GM23338 (cell line): Measurements from ENCODE around the gene TTBK1. TPM values are rescaled to one million over a fixed set of nuclear protein-coding genes. Genes with fewer than 3 reads are reported as not detected.

Experiments
- ATAC-seq: fragments of 200-7000 bp; cut with Tn5 transposase; 3 replicates; pipeline ENCODE4 v1.9.1; 2020
- DNase-seq: peaks from one replicate; pipeline ENCODE4 v3.0.0-alpha.2; 2015; ENCODE audit warnings: low spot score
- H2AFZ ChIP-seq: fragments of 200-600 bp; sonication (generic); 2 replicates; pipeline ENCODE4 v1.8.0; 2016; ENCODE audit warnings: antibody characterized with exemption, mild to moderate bottlenecking, moderate library complexity
- H3F3A ChIP-seq: fragments of 200-600 bp; sonication (generic); replicated peaks from 2 replicates; pipeline ENCODE4 v1.8.0; 2017; ENCODE audit warnings: antibody characterized with exemption, mixed run types, low read depth
- H3K27ac ChIP-seq: fragments of 200-600 bp; sonication (generic); 2 replicates; pipeline ENCODE4 v1.6.1; 2016; ENCODE audit warnings: low read depth
- H3K27me3 ChIP-seq: fragments of 200-600 bp; sonication (generic); 2 replicates; pipeline ENCODE4 v1.8.0; 2016; ENCODE audit warnings: mild to moderate bottlenecking, mixed run types, moderate library complexity; ENCODE audit not compliant: insufficient read depth
- H3K36me3 ChIP-seq: fragments of 200-600 bp; sonication (generic); 2 replicates; pipeline ENCODE4 v1.8.0; 2016; ENCODE audit warnings: mild to moderate bottlenecking; ENCODE audit not compliant: insufficient read depth
- H3K4me1 ChIP-seq: fragments of 200-600 bp; sonication (generic); 2 replicates; pipeline ENCODE4 v1.8.0; 2016; ENCODE audit warnings: mild to moderate bottlenecking, moderate library complexity; ENCODE audit not compliant: insufficient read depth
- H3K4me2 ChIP-seq: fragments of 200-600 bp; sonication (generic); 2 replicates; pipeline ENCODE4 v1.7.1; 2017; ENCODE audit warnings: mixed run types
- H3K4me3 ChIP-seq: fragments of 200-600 bp; sonication (generic); 2 replicates; pipeline ENCODE4 v1.6.1; 2016; ENCODE audit warnings: mixed run types
- H3K79me2 ChIP-seq: fragments of 200-600 bp; sonication (generic); replicated peaks from 2 replicates; pipeline ENCODE4 v1.8.0; 2017; ENCODE audit warnings: mild to moderate bottlenecking; ENCODE audit not compliant: insufficient read depth
- H3K9me2 ChIP-seq: fragments of 200-600 bp; sonication (generic); 2 replicates; pipeline ENCODE4 v1.8.0; 2017; ENCODE audit not compliant: insufficient read depth
- H4K20me1 ChIP-seq: fragments of 200-600 bp; sonication (generic); replicated peaks from 2 replicates; pipeline ENCODE4 v1.8.0; 2017; ENCODE audit warnings: mild to moderate bottlenecking; ENCODE audit not compliant: insufficient read depth
- H3K27ac Mint-ChIP-seq: 2 replicates; pipeline ENCODE4 v1.8.0; 2020; ENCODE audit warnings: inconsistent platforms, mild to moderate bottlenecking, moderate library complexity, mixed read lengths
- H3K27me3 Mint-ChIP-seq: 3 replicates; pipeline ENCODE4 v1.8.0; 2022; ENCODE audit warnings: low read depth, mild to moderate bottlenecking, moderate library complexity, mixed read lengths, inconsistent platforms; ENCODE audit not compliant: insufficient read depth, poor library complexity
- H3K36me3 Mint-ChIP-seq: 3 replicates; pipeline ENCODE4 v1.8.0; 2021; ENCODE audit warnings: low read depth, mild to moderate bottlenecking, inconsistent platforms, moderate library complexity, mixed read lengths
- H3K4me1 Mint-ChIP-seq: 3 replicates; pipeline ENCODE4 v1.8.0; 2020; ENCODE audit warnings: mild to moderate bottlenecking, inconsistent platforms, mixed read lengths
- H3K4me3 Mint-ChIP-seq: 3 replicates; pipeline ENCODE4 v1.8.0; 2021; ENCODE audit warnings: moderate library complexity, mild to moderate bottlenecking, inconsistent platforms, mixed read lengths
- H3K9me3 Mint-ChIP-seq: 3 replicates; pipeline ENCODE4 v1.8.0; 2020; ENCODE audit warnings: moderate library complexity, mild to moderate bottlenecking, inconsistent platforms, mixed read lengths
- CREB1 ChIP-seq: fragments of 250-450 bp; sonication (Bioruptor Pico); IDR thresholded peaks from 2 replicates; pipeline ENCODE4 v1.5.0; 2020; ENCODE audit warnings: low read depth, mild to moderate bottlenecking, moderate library complexity
- CTCF ChIP-seq, 2 experiments: fragments of 200-600 bp in 1 of 2; sonication (generic) in 1 of 2; conservative IDR thresholded peaks; 2 replicates each; pipeline versions ENCODE4 v1.5.1 to v1.6.1; 2016 to 2017; ENCODE audit warnings: antibody characterized with exemption in 2 of 2, low read depth in 2 of 2, mild to moderate bottlenecking in 2 of 2, moderate library complexity in 1 of 2
- ETS1 ChIP-seq: IDR thresholded peaks from 2 replicates; pipeline ENCODE4 v1.6.1; 2016; ENCODE audit warnings: antibody characterized with exemption
- EZH2 ChIP-seq: fragments of 200-600 bp; sonication (generic); IDR thresholded peaks from one replicate; pipeline ENCODE4 v1.8.0; 2017; ENCODE audit warnings: antibody characterized with exemption, mild to moderate bottlenecking, low read depth; ENCODE audit not compliant: unreplicated experiment
- EZH2phosphoT487 ChIP-seq: fragments of 200-600 bp; sonication (generic); IDR thresholded peaks from one replicate; pipeline ENCODE4 v1.8.1; 2018; ENCODE audit warnings: antibody characterized with exemption; ENCODE audit not compliant: unreplicated experiment
- JUNB ChIP-seq: IDR thresholded peaks from one replicate; pipeline ENCODE4 v1.6.1; 2016; ENCODE audit warnings: antibody characterized with exemption; ENCODE audit not compliant: unreplicated experiment
- NANOG ChIP-seq: IDR thresholded peaks from 2 replicates; pipeline ENCODE4 v1.6.1; 2016; ENCODE audit warnings: antibody characterized with exemption, borderline replicate concordance
- POLR2AphosphoS5 ChIP-seq: IDR thresholded peaks from 2 replicates; pipeline ENCODE4 v1.6.1; 2016; ENCODE audit warnings: antibody characterized with exemption, low read depth
- REST ChIP-seq: IDR thresholded peaks from one replicate; pipeline ENCODE4 v1.6.1; 2018; ENCODE audit warnings: antibody characterized with exemption; ENCODE audit not compliant: unreplicated experiment
- STAT1 ChIP-seq: IDR thresholded peaks from one replicate; pipeline ENCODE4 v1.6.1; 2016; ENCODE audit warnings: antibody characterized with exemption; ENCODE audit not compliant: unreplicated experiment
- ZNF114 ChIP-seq: fragments of 250-450 bp; sonication (Bioruptor Pico); IDR thresholded peaks from 2 replicates; pipeline ENCODE4 v1.5.0; 2020; ENCODE audit warnings: mild to moderate bottlenecking, moderate library complexity
- ZNF331 ChIP-seq: fragments of 250-450 bp; sonication (Bioruptor Pico); IDR thresholded peaks from 2 replicates; pipeline ENCODE4 v1.5.0; 2020; ENCODE audit warnings: low read depth, mild to moderate bottlenecking, moderate library complexity
- ZNF462 ChIP-seq: fragments of 250-450 bp; sonication (Bioruptor Pico); IDR thresholded peaks from 2 replicates; pipeline ENCODE4 v1.5.0; 2020; ENCODE audit warnings: mild to moderate bottlenecking, moderate library complexity
- polyA plus RNA-seq: library from polyadenylated mRNA; unstranded; fragments of >200 nt; fragmentation: Nextera tagmentation; extraction: Ambion mirVana; gene quantifications from 2 replicates; pipeline ENCODE4 v1.2.1, GENCODE V29; 2016
- total RNA-seq: library from RNA; depleted of rRNA; stranded (reverse); fragments of >200 nt; shearing (Covaris generic); gene quantifications from 2 replicates; pipeline ENCODE4 v1.2.3, GENCODE V29; 2014

The TTBK1 gene
- total and polyA plus RNA-seq, 2 experiments from 2014 or later: 0.29 to 1.1 TPM

GRCh38 chr6:43290339-43290904, 47.1 kb downstream of the TTBK1 start:
- H3K9me2 ChIP-seq: peaks cover 4% of the 10 kb centered on the region; the same call in 1 of the 2 replicates
- Mint-ChIP-seq H3K36me3 (no peaks in the 10 kb centered on the region), H3K4me3 (no peak overlapping the region), H3K9me3 (no peaks in the 10 kb centered on the region), H3K27me3 (peaks cover 19% of the 10 kb centered on the region), H3K4me1 (peaks cover 12% of the 10 kb centered on the region), H3K27ac (no peak overlapping the region)
- H3K4me2 ChIP-seq: no peak overlapping the region
- no peak overlapping the region for H2AFZ ChIP-seq
- no peak for ATAC-seq
- H4K20me1 ChIP-seq: no peaks in the 10 kb centered on the region
- TF ChIP-seq NANOG (no peak), ZNF462 (CRISPR knock-in tag) (no peak), ZNF114 (CRISPR knock-in tag) (no peak), EZH2 (no peak), REST (no peak), POLR2AphosphoS5 (no peak), CREB1 (no peak), JUNB (no peak), ZNF331 (CRISPR knock-in tag) (no peak), CTCF (conservative IDR thresholded peaks at IDR 0.05; ENCODE audit: low read depth in 2 of 2) (no peak), ETS1 (no peak), EZH2phosphoT487 (no peak), STAT1 (no peak)
- no peak overlapping the region for H3K4me3 ChIP-seq
- no peaks in the 10 kb centered on the region; the same call in 1 of the 2 replicates for H3K4me1 ChIP-seq
- no peak for DNase-seq
- H3K27me3 ChIP-seq: peaks cover 12% of the 10 kb centered on the region
- no peaks in the 10 kb centered on the region for H3K36me3 ChIP-seq
- no peak overlapping the region for H3K27ac ChIP-seq
- H3K79me2 ChIP-seq: no peaks in the 10 kb centered on the region
- H3F3A ChIP-seq: no peaks in the 10 kb centered on the region
